Activated B cell treated with CpG ODN at 0.5 μM for 24 hours (primary cell): ENCODE data around the gene TAF1C. TPM values are rescaled to one million over a fixed set of nuclear protein-coding genes. Genes with fewer than 3 reads are reported as not detected.
"Not testable (repeated sequence)": the region's sequence is repeated elsewhere in the genome, so short reads cannot be mapped to it uniquely, and the experiment has no call there.

Experiments used
- ATAC-seq: fragments of 200-7000 bp; cut with Tn5 transposase; one replicate; pipeline ENCODE4 v1.10.0; 2021; ENCODE audit warnings: low read depth, mild to moderate bottlenecking, moderate library complexity
- CTCF ChIA-PET: fragments of 350-600 bp; sonication (Branson Sonifier 250); formaldehyde crosslinking; loops from one replicate; lab custom pipeline; 2021; ENCODE audit warnings: antibody characterized with exemption; lab: Charles Lee
- POLR2A ChIA-PET: fragments of 350-600 bp; sonication (Branson Sonifier 250); formaldehyde crosslinking; loops from one replicate; lab custom pipeline; 2021; ENCODE audit warnings: antibody characterized with exemption; lab: Charles Lee
- DNase-seq: peaks from one replicate; pipeline ENCODE4 v3.0.0; 2022
- H3K27ac Mint-ChIP-seq: one replicate; pipeline ENCODE4 v1.8.0; 2020; ENCODE audit warnings: mixed read lengths
- H3K27me3 Mint-ChIP-seq: one replicate; pipeline ENCODE4 v1.8.0; 2021; ENCODE audit warnings: mixed read lengths
- H3K36me3 Mint-ChIP-seq: one replicate; pipeline ENCODE4 v1.8.0; 2021; ENCODE audit warnings: low read depth, mixed read lengths
- H3K4me1 Mint-ChIP-seq: one replicate; pipeline ENCODE4 v1.8.0; 2021; ENCODE audit warnings: mixed read lengths
- H3K4me3 Mint-ChIP-seq: one replicate; pipeline ENCODE4 v1.8.0; 2020; ENCODE audit warnings: mild to moderate bottlenecking, mixed read lengths
- H3K9me3 Mint-ChIP-seq: one replicate; pipeline ENCODE4 v1.8.0; 2020; ENCODE audit warnings: mixed read lengths
- CTCF ChIP-seq: fragments of 200-600 bp; IDR thresholded peaks from one replicate; pipeline ENCODE4 v1.8.0; 2022; ENCODE audit warnings: antibody characterized with exemption, mild to moderate bottlenecking
- intact Hi-C: fragments of 100-400 bp; cut with micrococcal nuclease; formaldehyde crosslinking; loops from one replicate; pipeline ENCODE4 v1.15.1; 2024
- total RNA-seq: library from RNA; stranded (reverse); gene quantifications from 2 replicates; pipeline ENCODE4 v1.2.3, GENCODE V29; 2022

Gene TAF1C
- total RNA-seq, 1 donor from 2014 or later, result 85.1 TPM

DNA sequence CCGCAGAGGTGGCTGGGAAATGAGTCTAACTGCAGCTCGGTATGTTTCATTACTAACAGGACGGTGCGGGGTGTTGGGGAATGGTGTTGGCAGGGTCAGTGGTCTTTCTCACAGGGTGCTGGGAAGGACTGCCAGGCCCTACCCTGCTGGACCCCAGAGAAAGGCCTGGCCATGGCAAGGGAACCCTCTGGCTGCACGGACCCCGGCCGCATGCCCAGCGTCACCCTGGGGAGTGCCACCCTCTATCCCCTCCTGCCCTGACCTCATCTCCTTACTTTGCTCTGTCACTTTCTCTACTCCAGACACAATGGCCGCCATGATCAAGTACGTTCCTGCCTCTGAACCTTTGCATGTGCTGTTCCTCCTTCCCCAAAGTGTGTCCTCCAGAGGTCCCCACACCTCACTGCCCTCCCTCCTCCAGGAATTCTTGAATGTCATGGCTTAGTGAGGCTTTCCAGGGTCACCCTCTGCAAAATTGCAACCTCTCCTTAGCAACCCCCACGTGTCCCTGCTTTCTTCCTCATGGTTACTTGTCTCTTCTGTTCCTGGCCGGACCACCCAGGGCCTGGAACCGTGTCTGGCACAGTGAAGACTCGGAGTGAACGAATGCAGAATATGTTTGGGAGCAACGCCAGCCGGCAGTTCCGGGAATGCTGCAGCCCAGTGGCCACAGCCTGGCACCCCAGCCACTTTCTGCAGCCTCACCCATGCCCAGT lies 19.3 kb upstream of the TAF1C start:
- H3K4me3 Mint-ChIP-seq, result no peak overlapping the region
- H3K4me1 Mint-ChIP-seq, result no peaks in the 10 kb centered on the region
- no peak for TF ChIP-seq CTCF
- intact Hi-C loops, result no loop called here
- H3K27me3 Mint-ChIP-seq, result no peaks in the 10 kb centered on the region
- ChIA-PET POLR2A (no interaction called here), CTCF (no interaction called here)
- ATAC-seq (no peak), DNase-seq (no peak)
- no peaks in the 10 kb centered on the region for H3K36me3 Mint-ChIP-seq
- no peak overlapping the region for H3K27ac Mint-ChIP-seq
- no peaks in the 10 kb centered on the region for H3K9me3 Mint-ChIP-seq

DNA sequence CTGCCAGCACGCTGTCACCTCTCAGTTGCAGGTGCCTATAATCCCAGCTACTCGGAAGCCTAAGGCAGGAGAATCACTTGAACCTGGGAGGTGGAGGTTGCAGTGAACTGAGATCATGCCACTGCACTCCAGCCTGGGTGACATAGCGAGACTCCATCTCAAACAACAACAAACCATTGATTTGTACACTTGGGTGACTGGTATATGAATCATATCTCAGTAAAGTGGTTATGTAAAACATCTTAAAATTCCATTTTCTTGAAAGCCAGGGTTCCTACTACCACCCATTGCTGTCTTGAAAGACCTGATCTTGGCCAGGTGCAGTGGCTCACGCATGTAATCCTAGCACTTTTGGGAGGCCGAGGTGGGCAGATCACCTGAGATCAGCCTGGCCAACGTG lies 18.3 kb upstream of the TAF1C start:
- intact Hi-C loops, H3K36me3 Mint-ChIP-seq, POLR2A ChIA-PET, CTCF ChIA-PET, H3K27ac Mint-ChIP-seq, H3K27me3 Mint-ChIP-seq, H3K4me1 Mint-ChIP-seq, DNase-seq, H3K4me3 Mint-ChIP-seq, H3K9me3 Mint-ChIP-seq, ATAC-seq: not testable (repeated sequence)

GRCh38 chr16:84204551-84204950 lies 17.7 kb upstream of the TAF1C start:
- not testable (repeated sequence) for H3K27ac Mint-ChIP-seq

GRCh38 chr16:84199861-84200260 lies 13.0 kb upstream of the TAF1C start:
- H3K9me3 Mint-ChIP-seq, result no peaks in the 10 kb centered on the region
- H3K27ac Mint-ChIP-seq, result no peak overlapping the region
- ATAC-seq (no peak), DNase-seq (no peak)
- no peaks in the 10 kb centered on the region for H3K4me1 Mint-ChIP-seq
- H3K27me3 Mint-ChIP-seq, result no peaks in the 10 kb centered on the region
- no peak overlapping the region for H3K4me3 Mint-ChIP-seq
- ChIA-PET CTCF (no interaction called here), POLR2A (no interaction called here)
- no peaks in the 10 kb centered on the region for H3K36me3 Mint-ChIP-seq
- TF ChIP-seq CTCF, result no peak
- intact Hi-C loops, result no loop called here

More at GRCh38 chr16:84204551-84204950, 17.7 kb upstream of the TAF1C start:
- H3K9me3 Mint-ChIP-seq, H3K36me3 Mint-ChIP-seq, H3K27me3 Mint-ChIP-seq, intact Hi-C loops, ATAC-seq, H3K4me3 Mint-ChIP-seq, CTCF ChIA-PET, H3K4me1 Mint-ChIP-seq, DNase-seq, POLR2A ChIA-PET: not testable (repeated sequence)

- no peaks in the 10 kb centered on the region for H3K27me3 Mint-ChIP-seq
- no peak overlapping the region for H3K4me3 Mint-ChIP-seq
- no peaks in the 10 kb centered on the region for H3K36me3 Mint-ChIP-seq
- H3K27ac Mint-ChIP-seq, result no peak overlapping the region
- ATAC-seq (no peak), DNase-seq (no peak)
- no peaks in the 10 kb centered on the region for H3K9me3 Mint-ChIP-seq
- no peak for TF ChIP-seq CTCF
- POLR2A ChIA-PET, result no interaction called here
- intact Hi-C loops, result no loop called here
- H3K4me1 Mint-ChIP-seq, result peaks cover 7% of the 10 kb centered on the region
- CTCF ChIA-PET, result no interaction called here
Observed at GRCh38 chr16:84199097-84199496, 12.2 kb upstream of the TAF1C start.

DNA sequence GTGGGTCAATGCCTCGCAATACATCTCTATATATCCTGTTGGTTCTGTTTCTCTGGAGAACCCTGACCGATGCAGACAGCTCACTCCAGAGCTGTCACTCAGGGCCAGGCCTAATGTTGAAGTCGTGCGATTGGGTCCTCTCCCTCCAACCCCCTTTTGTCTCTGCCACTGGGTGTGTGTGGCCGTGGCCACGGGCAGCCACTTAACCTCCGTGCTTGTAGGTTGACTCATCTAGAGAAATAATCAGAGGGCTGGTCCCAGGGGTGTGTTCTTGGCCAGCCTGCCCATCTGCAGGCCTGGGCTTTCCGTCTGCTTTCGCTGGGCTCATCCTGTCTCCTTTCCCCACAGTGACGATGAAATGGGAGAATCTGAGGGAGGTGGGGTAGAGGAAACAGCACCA lies 11.5 kb upstream of the TAF1C start:
- no peaks in the 10 kb centered on the region for H3K9me3 Mint-ChIP-seq
- no peak overlapping the region for H3K27ac Mint-ChIP-seq
- DNase-seq (no peak), ATAC-seq (no peak)
- no peaks in the 10 kb centered on the region for H3K36me3 Mint-ChIP-seq
- POLR2A ChIA-PET, result no interaction called here
- peaks cover 12% of the 10 kb centered on the region for H3K4me1 Mint-ChIP-seq
- intact Hi-C loops, result no loop called here
- TF ChIP-seq CTCF, result no peak
- no peak overlapping the region for H3K4me3 Mint-ChIP-seq
- CTCF ChIA-PET, result no interaction called here
- no peaks in the 10 kb centered on the region for H3K27me3 Mint-ChIP-seq
